ENCODE measurements around the gene LILRA2. TPM values are rescaled to one million over a fixed set of nuclear protein-coding genes. Genes with fewer than 3 reads are reported as not detected.

LILRA2 gene
- polyA plus RNA-seq, 3 donors = 0.55 to 0.92 (median 0.58) TPM

Other genes with a start within 250 kb of the LILRA2 start
- gene LILRA4, start 234.6 kb upstream of the LILRA2 start, polyA plus RNA-seq (ENCODE audit: insufficient read length in 3 of 3) = under 1 TPM in 2 of 3 donors, not detected in 1; 0.14 to 0.29 TPM
- gene LAIR1, start 208.9 kb upstream of the LILRA2 start, polyA plus RNA-seq (ENCODE audit: insufficient read length in 3 of 3) = 1 to 10 TPM; 3.1 to 5.1 (median 3.7) TPM
- 1 to 10 TPM; 6.2 to 7.0 (median 6.9) TPM for gene TTYH1, start 158.3 kb upstream of the LILRA2 start, polyA plus RNA-seq (ENCODE audit: insufficient read length in 3 of 3)
- 10 to 100 TPM; 67.0 to 96.9 (median 68.5) TPM for gene LENG8, start 124.6 kb upstream of the LILRA2 start, polyA plus RNA-seq (ENCODE audit: insufficient read length in 3 of 3)
- 1 to 10 TPM; 1.2 to 2.2 (median 1.5) TPM for gene LENG9, start 110.0 kb upstream of the LILRA2 start, polyA plus RNA-seq (ENCODE audit: insufficient read length in 3 of 3)
- gene CDC42EP5, start 100.5 kb upstream of the LILRA2 start, polyA plus RNA-seq (ENCODE audit: insufficient read length in 3 of 3) = 10 to 100 TPM; 20.2 to 22.0 (median 21.7) TPM
- under 1 TPM in 1 of 3 donors, not detected in 2; 0.27 TPM for gene LAIR2, start 71.0 kb upstream of the LILRA2 start, polyA plus RNA-seq (ENCODE audit: insufficient read length in 3 of 3)
- under 1 TPM; 0.43 to 0.61 (median 0.51) TPM for gene LILRA1, start 19.8 kb downstream of the LILRA2 start, polyA plus RNA-seq (ENCODE audit: insufficient read length in 3 of 3)
- 1 to 10 TPM; 1.2 to 1.6 (median 1.5) TPM for gene LILRB1, start 56.7 kb downstream of the LILRA2 start, polyA plus RNA-seq (ENCODE audit: insufficient read length in 3 of 3)
- 1 to 10 TPM in 2 of 3 donors, under 1 TPM in 1; 0.67 to 1.2 (median 1.1) TPM for gene LILRB4, start 89.2 kb downstream of the LILRA2 start, polyA plus RNA-seq (ENCODE audit: insufficient read length in 3 of 3)
- not detected for gene KIR3DL3, start 150.7 kb downstream of the LILRA2 start, polyA plus RNA-seq (ENCODE audit: insufficient read length in 3 of 3)
- under 1 TPM in 1 of 3 donors, not detected in 2; 0.10 TPM for gene KIR2DL3, start 164.7 kb downstream of the LILRA2 start, polyA plus RNA-seq (ENCODE audit: insufficient read length in 3 of 3)
- under 1 TPM in 1 of 3 donors, not detected in 2; 0.10 TPM for gene KIR2DL1, start 196.0 kb downstream of the LILRA2 start, polyA plus RNA-seq (ENCODE audit: insufficient read length in 3 of 3)
- not detected for gene KIR2DL4, start 229.8 kb downstream of the LILRA2 start, polyA plus RNA-seq (ENCODE audit: insufficient read length in 3 of 3)
- gene KIR3DL1, start 242.7 kb downstream of the LILRA2 start, polyA plus RNA-seq (ENCODE audit: insufficient read length in 3 of 3) = not detected